Activated naive CD8-positive, alpha-beta T cell treated with anti-CD3 and anti-CD28 coated beads, Interleukin-2, amount 50 U/mL, for 16 hours (primary cell): Measurements from ENCODE around the gene SERPINB3.
"Not testable (repeated sequence)": the region's sequence is repeated elsewhere in the genome, so short reads cannot be mapped to it uniquely, and the experiment has no call there.

Experiments used
- DNase-seq: peaks from one replicate; pipeline ENCODE4 v3.0.0-alpha.2; 2020; ENCODE audit warnings: low read depth, low spot score

SERPINB3 gene

DNA sequence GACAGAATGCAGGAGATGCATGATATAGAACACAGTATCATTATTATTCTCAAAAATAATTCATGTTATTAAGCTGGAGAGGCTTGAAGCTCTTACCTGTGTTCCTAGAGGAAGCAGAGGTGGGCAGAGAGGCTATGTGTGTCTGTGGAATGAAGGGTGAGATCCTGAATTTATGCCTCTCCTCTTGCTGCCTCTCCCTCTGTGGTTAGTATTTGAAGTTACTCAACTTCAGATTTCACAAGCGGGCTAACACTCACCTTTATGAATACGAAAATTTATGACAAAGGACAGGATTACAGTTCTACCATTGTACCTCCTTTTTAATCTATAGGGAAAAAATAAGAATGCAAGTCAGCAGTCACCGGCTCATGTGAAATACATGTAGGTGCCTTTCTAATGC, at the start of gene SERPINB3:
TSS of gene SERPINB3 (minus strand) at position 144 of the 400 bp plus-strand sequence. CDS start 677 bp downstream, outside the sequence.
- not testable (repeated sequence) for DNase-seq

DNA sequence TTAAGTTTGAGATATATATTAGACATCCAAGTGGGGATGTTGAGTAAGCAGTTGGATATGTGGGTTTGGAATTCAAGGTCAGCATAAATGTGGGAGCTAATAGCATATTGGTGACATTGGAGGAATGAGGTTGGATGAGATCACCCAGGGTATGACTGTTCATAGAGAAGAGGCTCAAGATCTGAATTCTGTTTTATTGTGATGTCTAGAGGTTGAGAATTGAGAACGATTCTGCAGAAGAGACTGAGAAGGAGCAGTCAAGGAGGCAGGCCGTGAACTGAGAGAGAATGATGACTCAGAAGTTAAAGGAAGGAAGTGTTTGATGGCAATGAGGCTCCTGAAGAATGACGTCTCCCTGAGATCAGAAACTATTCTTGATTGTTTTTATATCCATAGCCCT, 47.0 kb upstream of the SERPINB3 start:
- DNase-seq = no peak

DNA sequence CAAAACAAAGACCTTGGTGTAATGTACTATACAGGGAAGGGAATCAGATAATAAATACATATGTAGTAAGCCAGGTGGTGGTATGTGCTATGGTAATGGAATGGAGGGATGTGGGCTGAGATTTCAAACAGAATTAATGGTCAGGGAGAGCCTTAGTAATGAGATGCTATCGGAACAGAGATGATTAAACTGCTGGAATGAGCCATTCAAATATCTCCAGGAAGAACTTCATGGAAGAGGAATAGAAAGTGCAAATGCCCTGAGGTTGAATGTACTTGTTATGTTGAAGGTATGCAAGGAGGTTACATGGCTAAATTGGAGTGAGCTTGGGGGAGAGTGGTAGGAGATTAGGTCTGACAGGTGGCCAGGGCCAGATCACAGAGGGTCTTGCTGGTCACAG, 46.1 kb upstream of the SERPINB3 start:
- DNase-seq = no peak

DNA sequence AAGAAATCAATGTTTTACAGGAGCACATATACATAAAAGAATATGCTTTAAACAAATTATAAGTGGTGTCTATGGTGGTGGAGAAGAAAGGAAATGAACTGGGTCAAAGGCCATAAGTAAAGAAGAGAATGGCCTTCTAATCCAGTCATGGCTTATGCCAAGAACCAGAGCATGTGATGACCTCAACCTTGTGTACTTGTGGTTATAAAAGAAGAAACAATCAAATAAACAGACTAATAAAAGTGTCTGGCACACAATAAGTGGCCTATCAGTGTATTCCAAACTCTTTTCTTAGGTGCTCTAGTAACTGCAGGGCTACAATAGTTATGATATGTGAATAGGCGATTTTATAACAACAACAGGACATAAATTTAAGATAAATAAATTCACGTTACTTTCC, 43.7 kb upstream of the SERPINB3 start:
- no peak for DNase-seq

DNA sequence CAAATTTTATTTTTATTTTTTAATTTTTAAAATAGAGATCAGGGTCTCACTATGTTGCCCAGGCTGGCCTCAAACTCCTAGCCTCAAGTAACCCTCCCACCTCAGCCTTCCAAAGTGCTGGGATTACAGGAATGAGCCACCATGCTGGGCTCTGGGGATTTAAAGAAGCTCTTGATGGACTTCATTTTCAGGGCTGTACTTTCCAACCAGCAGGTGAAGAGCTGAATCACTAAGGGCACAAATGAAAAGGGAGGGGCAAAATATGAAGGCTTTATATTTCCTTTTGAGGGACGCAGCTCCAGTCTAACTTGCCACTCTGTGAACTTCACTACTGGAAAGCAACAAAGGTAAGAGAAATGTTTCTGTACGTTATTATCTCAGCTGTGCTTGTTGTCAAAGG, 41.0 kb upstream of the SERPINB3 start, which contains the start of gene SERPINB11:
TSS of gene SERPINB11 (plus strand) at position 301 of the 400 bp plus-strand sequence. CDS start 7,234 bp downstream, outside the sequence.
- no peak for DNase-seq

DNA sequence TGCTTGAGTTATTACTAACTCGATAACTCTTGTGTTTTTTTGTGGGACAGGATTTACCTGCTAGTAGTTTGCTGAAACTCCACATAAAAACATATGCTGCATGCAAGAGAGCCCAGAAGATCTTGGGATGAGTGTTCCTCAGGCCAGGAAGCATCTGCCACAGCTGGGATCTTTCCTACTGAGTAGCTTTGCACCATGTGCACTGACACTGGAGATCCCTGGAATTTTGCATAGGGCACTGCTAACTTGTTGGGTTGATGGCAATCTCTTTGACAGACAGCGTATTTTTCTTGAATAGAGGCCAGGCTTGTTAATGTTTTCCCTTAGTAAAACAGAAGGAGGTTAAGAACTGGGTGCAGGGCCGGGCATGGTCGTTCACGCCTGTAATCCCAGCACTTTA, 40.3 kb upstream of the SERPINB3 start:
- DNase-seq = no peak

DNA sequence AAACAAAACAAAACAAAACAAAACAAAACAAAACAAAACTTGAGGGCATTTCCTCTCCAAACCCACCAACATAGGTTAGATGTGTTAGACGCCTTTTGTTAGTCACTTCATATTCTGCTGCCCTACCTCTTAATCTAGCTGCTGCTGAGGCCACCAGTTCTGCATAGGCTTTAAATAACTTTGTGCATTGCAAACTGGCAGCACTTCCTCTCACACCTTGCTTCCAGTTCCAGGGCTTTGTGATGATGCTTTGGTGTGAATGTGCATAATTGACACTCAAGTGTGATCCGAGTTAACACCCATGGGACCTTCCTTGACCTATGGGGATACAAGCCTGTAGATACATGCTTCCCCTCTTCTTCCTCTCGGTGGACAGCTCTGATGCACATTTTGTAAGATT, 38.8 kb upstream of the SERPINB3 start:
- DNase-seq = no peak

DNA sequence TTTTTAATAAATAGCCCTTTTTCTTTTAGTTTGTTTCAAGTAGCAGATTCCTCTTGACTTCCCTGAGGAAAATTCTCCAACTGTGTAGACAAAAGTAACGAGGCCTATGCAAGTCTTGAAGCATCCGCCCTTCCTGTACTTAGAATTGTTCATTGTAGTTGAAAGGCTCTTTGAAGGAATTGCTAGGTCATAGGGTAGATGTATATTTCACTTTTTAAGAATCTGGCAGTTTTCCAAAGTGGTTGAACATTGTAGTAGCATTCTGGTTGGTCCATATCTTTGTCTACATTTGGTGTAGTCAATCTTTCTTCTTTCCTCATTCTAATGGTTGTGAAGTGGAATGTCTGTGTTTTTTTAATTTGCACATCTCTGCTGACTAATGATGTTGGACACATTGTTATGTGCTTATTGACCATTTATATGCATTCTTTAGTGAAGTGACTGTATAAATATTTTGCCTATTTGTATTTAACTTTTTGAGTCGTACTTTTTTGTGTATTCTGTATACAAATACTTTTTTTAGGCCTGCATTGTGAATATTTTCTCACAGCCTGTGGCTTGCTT, 35.5 kb upstream of the SERPINB3 start:
- DNase-seq = no peak

DNA sequence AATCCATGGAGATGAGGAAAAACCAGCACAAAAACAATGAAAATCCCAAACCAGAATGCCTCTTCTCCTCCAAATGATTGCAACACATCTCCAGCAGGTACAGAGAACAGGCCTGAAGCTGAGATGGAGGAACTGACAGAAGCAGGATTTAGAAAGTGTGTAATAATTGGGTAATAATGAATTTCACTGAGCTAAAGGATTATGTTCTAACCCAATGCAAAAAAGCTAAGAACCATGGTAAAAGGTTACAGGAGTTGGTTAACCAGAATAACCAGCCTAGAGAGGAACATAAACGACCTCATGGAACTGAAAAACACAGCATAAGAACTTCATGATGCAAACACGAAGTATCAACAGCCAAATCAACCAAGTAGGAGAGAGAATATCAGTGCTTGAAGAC, 27.4 kb upstream of the SERPINB3 start:
- no peak for DNase-seq

DNA sequence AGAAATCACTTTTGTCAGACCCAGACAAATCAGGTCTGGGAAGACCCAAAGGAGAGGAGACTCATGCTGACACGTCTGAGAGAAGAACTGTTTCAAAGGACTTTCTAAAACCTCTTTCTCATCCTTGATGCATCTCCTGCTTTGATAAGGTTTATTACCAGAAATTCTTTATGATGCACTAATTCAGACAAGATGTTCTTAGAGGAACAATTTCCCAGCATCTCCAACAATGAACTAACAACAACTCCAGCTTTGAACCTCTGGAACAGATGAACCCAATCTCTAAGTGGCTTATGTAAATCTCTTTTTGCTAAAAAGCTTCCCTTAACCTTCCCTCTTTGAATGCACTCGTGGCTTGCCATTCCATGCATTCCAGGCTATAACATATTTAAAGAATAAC, 25.2 kb upstream of the SERPINB3 start:
- no peak for DNase-seq

DNA sequence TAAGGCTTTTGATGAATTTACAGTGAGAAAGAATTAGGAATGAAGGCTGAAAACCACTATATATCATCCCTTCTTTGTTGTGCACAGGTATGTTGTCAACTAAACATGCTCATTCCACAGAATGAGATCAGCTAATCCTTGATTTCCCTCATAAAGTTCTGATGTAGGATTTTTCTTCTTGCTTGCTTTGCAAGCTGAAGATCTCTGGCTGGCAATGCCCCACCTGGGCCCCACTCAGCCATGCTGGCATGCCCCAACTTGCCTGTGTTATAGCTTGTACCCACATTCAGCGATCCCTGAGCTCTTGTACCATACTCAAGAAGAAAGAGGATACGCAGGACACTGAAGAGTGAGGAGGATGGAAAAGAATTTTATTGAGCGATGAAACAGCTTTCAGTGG, 23.0 kb upstream of the SERPINB3 start:
- no peak for DNase-seq

DNA sequence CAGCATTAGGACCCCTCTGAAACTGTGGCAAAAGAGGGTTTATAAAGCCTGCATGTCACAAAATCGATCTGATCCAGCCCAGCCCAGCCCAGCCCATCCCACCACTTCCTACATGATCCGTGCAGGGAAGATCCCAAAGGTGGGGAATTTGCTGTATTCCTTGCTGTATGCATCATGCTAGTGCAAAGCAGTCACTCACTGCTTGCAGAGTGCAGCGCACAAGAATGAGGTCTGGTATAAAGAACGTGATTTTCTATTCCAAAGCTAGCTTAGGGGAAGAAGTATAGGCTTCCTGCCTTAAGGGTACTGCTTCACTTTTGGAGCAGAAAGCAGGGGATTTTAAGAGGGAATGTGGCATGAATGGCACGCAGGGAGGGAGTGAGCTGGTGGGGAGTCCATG, 22.2 kb upstream of the SERPINB3 start:
- no peak for DNase-seq

DNA sequence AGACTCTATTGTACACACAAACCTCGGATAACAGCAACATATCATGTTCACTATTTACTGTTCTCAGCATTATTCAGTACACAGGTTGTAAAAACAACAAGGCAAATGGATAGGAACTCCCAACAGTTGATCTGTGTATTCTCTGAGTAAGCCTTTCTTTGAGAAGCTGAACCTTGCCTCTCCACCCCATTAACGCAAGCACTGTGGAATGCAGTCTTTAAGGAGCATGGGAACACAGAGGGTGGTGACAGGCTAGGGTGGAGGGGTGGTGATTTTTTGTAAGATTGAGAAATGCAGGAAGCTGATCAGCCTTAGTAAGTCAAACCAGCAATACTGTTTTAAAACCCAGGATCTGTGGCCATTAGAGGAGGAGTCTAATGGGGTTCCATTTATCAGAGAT, 21.5 kb upstream of the SERPINB3 start:
- DNase-seq = no peak

DNA sequence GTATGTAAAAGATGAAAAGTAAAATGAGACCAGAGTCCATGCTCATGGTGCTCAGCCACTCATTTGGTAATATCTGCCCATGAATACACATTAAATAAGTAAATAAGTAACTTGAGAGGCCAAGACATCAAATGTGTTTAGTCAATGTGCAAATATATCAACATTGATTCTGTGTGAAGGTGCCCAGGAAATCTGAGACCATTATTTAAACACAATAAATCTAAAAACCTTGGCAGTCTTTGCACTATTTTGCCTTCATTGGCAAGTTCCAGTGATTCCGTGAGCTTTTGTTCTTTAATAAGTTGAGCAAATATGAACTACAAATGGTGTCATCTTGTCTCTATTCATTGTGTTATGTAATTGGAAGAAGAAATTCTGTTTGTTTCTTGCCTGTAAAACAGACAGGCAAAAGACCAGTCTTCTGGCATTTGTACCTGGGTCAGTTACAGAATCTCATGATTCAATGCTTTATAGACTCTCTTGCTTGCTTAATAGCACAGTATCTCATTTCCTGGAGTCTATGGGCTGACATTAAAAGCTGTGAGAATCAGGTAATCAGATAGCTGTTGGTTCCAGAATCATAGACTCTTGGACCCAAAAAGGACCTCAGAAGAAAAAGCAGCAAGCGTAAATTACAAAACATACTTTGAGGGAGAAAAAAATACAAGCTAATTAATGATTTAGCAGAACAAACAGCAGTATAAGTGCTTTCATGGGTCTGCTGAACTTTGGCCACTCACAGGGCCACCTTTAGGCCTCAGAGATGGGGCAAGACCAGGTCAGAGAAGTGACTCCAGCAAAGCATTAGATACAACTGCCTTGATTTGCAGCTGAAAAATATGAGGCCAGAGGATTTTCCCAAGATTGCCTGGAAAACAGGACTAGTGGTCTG, 20.0 kb upstream of the SERPINB3 start:
- no peak for DNase-seq

DNA sequence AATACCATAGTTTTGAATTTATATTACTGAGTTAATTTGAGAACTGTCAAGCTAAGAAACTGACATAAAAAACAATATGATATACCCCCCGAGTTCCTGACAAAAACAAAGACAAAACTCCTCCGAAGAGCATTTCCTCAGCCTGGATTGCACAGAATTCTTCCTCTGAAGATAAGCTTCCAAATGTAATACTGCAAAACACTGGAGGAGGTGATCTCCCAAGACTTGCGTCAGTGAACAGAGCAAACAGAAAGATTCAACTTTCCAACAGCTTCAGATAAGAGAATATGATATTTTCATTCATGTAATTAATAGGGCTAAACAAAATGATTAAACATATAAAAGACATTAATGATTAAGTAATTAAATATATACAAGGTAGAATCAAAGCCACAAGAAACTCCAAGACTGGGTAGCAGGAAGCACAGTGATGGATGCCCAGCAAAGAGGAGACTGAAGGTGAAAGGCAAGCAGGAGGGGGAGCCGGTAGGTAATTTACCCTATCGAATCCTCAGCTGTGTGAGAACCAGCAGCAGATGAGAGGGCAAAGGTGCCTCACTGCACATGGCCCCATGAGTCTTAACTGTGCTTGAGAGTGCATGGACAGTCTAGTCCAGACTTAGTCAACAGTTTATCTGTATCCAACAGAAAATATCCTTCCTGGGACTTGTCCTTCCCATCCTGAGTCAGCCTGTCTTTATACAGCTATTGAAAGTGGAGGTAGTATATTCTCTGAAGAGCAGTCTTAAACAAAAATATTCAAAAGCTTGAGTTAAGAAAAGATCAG, 18.3 kb upstream of the SERPINB3 start:
- DNase-seq = no peak

DNA sequence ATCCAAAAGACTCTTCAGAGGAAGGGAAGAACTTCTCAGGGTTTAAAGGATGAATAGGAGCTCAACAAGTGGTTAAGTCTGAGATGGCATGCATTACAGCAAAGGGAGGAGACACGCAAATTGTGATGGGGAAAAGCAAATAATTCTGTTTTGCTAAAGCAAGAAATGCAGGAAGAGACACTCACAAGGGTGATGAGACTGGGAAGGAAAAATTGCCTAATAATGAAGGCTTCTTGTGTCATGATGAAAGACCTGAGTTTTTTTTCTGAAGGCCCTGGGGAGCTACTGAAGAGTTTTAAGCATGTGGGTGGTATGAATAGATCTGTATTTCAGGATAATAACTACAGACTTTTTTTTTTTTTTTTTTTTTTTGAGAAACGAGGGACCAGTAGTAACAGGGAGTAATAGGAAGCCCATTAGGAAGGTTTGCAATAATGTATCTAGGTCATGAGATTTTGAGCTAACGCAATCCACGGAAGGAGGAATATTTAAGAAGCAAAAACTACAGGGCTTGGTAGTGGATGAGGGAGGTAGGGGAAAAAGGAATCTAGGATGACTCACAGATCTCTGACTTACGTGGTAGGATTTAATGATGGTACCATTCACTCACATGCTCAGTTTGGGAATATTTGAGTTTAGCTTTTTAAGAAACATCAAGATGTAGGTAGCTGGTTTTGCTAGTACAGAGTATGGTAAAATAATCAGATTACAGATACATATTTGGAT, 16.0 kb upstream of the SERPINB3 start:
- DNase-seq = no peak

DNA sequence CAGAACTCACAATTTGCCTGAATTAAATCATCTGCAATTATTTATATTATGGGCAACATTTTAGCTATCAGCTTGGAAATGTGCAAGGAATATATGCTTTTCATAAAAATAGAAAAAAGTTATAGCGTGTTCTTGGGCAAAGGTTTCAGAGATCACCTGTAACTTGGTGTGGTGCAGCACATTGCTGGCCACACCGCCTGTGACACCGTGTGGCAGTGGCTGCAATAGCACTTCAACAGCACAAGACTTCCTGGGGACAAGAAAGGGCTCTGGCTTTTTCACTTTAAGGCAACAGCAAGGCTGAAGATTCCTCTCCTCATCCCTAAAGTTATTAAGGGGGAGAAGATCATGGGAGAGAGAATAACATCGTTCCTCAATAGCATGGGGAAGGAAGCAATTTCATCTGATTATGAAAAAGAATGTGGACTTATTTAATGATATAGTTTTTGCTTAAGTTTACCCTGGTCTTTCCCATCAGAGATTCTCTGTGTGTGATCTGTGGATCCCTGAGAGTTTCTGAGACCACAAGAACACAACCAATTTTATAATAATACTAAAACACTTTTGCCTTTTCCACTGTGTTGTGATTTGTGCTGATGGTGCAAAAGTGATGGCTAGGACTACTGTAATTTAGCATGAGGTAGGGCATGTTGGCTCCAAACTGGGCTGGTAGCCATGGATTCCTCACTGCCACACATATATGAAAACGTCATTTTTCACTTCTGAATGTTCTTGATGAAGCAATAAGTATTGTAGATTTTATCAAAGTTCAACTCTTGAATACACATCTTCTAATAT, 15.0 kb upstream of the SERPINB3 start:
- no peak for DNase-seq

DNA sequence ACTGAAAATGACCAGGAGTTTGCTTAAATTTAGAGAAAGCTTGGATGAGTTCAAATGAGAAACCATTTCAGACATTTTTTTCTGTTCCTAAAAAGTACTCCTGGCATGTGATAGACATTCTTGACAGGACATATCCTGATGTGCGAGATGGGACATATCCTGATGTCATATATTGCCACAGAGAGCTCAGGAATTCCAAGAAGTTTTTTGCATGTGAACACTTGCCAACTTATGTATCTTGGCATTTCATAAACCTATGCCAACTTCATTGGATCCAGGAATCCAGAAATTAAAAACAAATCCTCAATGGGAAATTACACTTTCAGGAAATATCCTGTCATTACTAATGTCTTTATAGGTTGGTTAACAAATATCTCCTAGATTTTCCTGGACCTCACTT, 2.9 kb upstream of the SERPINB3 start:
- no peak for DNase-seq

DNA sequence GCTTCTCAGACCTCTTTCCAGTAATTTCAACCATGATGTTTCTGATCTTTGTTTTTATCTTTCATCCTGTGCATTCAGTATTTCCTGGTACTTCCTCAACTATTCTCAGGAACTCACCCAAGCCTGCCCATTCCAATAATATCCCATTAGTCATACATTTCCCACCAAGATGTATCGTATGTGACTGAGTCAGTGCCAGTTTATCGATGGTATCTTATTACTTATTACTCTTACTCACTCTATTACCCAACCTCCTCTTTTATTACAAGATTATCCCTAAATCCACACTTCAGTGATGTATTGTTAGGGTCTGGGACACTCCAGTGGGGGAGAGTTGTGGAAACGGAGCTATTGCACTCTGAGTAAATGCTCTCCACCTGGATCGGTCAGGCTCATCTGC, 2.8 kb downstream of the SERPINB3 start:
- not testable (repeated sequence) for DNase-seq

DNA sequence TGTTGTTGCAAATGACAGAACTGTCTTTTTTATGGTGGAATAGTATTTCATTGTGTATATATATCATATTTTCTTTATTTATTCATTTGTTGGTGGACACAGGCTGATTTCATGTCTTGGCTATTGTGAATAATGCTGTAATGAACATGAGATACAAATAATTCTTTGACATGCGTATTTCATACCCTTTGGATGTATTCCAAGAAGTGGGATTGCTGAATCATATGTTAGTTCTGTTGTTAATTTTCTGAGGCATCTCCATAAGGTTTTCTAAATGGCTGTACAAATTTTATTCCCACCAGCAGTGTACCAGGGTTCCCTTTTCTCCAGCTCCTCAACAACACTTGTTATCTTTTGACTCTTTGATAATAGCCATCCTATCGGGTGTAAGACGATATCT, 11.4 kb downstream of the SERPINB3 start:
- DNase-seq = not testable (repeated sequence)

DNA sequence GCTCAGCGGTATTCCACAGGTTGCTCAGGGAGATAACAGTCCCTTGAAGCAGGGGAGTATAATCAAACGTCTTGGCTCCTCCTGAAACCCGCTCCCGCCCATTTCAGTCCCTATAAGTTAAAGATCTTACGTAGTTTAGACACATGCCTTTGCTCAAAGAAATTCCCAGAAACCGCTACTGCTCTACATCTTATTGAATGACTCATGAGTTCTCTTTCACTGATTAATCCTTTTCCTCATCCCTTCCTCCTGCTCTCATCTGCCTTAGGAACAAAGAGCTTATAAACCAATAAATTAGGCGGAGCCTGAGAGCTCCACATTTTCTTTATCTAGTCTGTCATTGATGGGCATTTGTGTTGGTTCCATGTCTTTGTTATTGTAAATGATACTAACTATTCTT, 13.5 kb downstream of the SERPINB3 start:
- DNase-seq = no peak
